ENCODE measurements around the gene USE1.

DNA sequence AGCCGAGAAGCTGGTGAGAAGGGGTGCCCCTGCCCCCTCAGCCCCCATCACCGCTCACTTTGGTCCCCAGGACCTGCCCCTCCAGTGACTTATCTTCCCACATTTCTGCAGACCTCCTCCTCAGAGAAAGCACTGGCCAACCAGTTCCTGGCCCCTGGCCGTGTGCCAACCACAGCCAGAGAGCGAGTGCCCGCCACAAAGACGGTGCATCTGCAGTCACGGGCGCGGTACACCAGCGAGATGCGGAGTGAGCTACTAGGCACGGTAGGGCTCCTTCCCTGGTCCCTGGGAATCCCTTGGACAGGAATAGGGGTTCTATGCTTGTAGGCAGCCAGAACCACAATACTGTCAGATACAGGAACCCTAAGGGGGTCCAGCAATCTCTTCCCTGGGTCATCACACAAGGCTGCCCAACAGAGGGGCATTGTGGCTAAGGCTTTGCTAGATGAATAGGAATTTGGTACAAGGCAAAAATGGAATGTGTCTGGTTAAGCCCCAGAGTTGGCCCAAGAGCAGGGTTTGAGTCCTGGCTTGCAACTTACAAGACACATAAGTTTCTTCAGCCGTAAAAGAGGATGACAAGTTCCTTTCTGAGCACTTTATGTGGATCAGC, 1.0 kb downstream of the USE1 start:
- TF ChIP-seq POLR2A (IDR thresholded peaks at IDR 0.05) = no peak
- TF ChIP-seq, protein P1, sequence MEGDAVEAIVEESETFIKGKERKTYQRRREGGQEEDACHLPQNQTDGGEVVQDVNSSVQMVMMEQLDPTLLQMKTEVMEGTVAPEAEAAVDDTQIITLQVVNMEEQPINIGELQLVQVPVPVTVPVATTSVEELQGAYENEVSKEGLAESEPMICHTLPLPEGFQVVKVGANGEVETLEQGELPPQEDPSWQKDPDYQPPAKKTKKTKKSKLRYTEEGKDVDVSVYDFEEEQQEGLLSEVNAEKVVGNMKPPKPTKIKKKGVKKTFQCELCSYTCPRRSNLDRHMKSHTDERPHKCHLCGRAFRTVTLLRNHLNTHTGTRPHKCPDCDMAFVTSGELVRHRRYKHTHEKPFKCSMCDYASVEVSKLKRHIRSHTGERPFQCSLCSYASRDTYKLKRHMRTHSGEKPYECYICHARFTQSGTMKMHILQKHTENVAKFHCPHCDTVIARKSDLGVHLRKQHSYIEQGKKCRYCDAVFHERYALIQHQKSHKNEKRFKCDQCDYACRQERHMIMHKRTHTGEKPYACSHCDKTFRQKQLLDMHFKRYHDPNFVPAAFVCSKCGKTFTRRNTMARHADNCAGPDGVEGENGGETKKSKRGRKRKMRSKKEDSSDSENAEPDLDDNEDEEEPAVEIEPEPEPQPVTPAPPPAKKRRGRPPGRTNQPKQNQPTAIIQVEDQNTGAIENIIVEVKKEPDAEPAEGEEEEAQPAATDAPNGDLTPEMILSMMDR (IDR thresholded peaks at IDR 0.05) = no peak
